ENCODE results near the gene OPN3.

GRCh38 chr1:241610056-241610815 lies 29.9 kb downstream of the OPN3 start:
- no peak for TF ChIP-seq POLR2A (IDR thresholded peaks at IDR 0.05; ENCODE audit: low read depth, low read length)
- no peak for TF ChIP-seq POLR2AphosphoS5 (IDR thresholded peaks at IDR 0.05; ENCODE audit: low read depth, low read length)

Data from GM12891 (cell line).